DMS79 treated with DMSO at 0.1 percent for 48 hours (cell line): ENCODE measurements around the gene HMHB1.
"Not testable (repeated sequence)": the region's sequence is repeated elsewhere in the genome, so short reads cannot be mapped to it uniquely, and the experiment has no call there.

Experiments
- DNase-seq: peaks from one replicate; lab custom pipeline; 2025; lab: John Stamatoyannopoulos, UW

The HMHB1 gene

GRCh38 chr5:143801252-143801939, 10.6 kb upstream of the HMHB1 start:
- DNase-seq: no peak

GRCh38 chr5:143805861-143806260, 6.1 kb upstream of the HMHB1 start:
- no peak for DNase-seq

- no peak for DNase-seq
These were observed 5.4 kb upstream of the HMHB1 start for GRCh38 chr5:143806579-143806978.

GRCh38 chr5:143807401-143807800, 4.6 kb upstream of the HMHB1 start:
- no peak for DNase-seq

- not testable (repeated sequence) for DNase-seq
These were observed 4.4 kb downstream of the HMHB1 start for GRCh38 chr5:143816370-143816769.

GRCh38 chr5:143819716-143820115, 7.8 kb downstream of the HMHB1 start:
- DNase-seq: no peak

GRCh38 chr5:143820451-143820850, 8.5 kb downstream of the HMHB1 start:
- no peak for DNase-seq

- peak; percentile 23 for DNase-seq
These were observed 13.1 kb downstream of the HMHB1 start for GRCh38 chr5:143824851-143825720.

GRCh38 chr5:143826951-143827444, 15.0 kb downstream of the HMHB1 start:
- peak; percentile 50 for DNase-seq

GRCh38 chr5:143828710-143829109, 16.7 kb downstream of the HMHB1 start:
- no peak for DNase-seq

- DNase-seq: no peak
These were observed 21.2 kb downstream of the HMHB1 start for GRCh38 chr5:143833177-143833576.

GRCh38 chr5:143835251-143835650, 23.3 kb downstream of the HMHB1 start:
- no peak for DNase-seq

- no peak for DNase-seq
These were observed 24.3 kb downstream of the HMHB1 start for GRCh38 chr5:143836161-143836725.

GRCh38 chr5:143837306-143837848, 25.4 kb downstream of the HMHB1 start:
- no peak for DNase-seq

- DNase-seq: no peak
These were observed 29.5 kb downstream of the HMHB1 start for GRCh38 chr5:143841446-143841845.

- DNase-seq: no peak
These were observed 31.0 kb downstream of the HMHB1 start for GRCh38 chr5:143842920-143843319.

- DNase-seq: peak; percentile 5
These were observed 31.5 kb downstream of the HMHB1 start for GRCh38 chr5:143843461-143843860.

GRCh38 chr5:143850050-143850683, 38.2 kb downstream of the HMHB1 start:
- DNase-seq: no peak

- DNase-seq: no peak
These were observed 39.4 kb downstream of the HMHB1 start for GRCh38 chr5:143851383-143851782.

- DNase-seq: no peak
These were observed 48.2 kb downstream of the HMHB1 start for GRCh38 chr5:143860211-143860610.

- no peak for DNase-seq
These were observed 50.3 kb downstream of the HMHB1 start for GRCh38 chr5:143862271-143862670.

GRCh38 chr5:143865426-143866025, 53.6 kb downstream of the HMHB1 start:
- DNase-seq: peak; percentile 22
